GM23338 (cell line): ENCODE results near the gene DYNLRB1. TPM values are rescaled to one million over a fixed set of nuclear protein-coding genes. Genes with fewer than 3 reads are reported as not detected.

Source experiments
- ATAC-seq: fragments of 200-7000 bp; cut with Tn5 transposase; 3 replicates; pipeline ENCODE4 v1.9.1; 2020
- DNase-seq: peaks from one replicate; pipeline ENCODE4 v3.0.0-alpha.2; 2015; ENCODE audit warnings: low spot score
- H2AFZ ChIP-seq: fragments of 200-600 bp; sonication (generic); 2 replicates; pipeline ENCODE4 v1.8.0; 2016; ENCODE audit warnings: antibody characterized with exemption, mild to moderate bottlenecking, moderate library complexity
- H3F3A ChIP-seq: fragments of 200-600 bp; sonication (generic); replicated peaks from 2 replicates; pipeline ENCODE4 v1.8.0; 2017; ENCODE audit warnings: antibody characterized with exemption, mixed run types, low read depth
- H3K27ac ChIP-seq: fragments of 200-600 bp; sonication (generic); 2 replicates; pipeline ENCODE4 v1.6.1; 2016; ENCODE audit warnings: low read depth
- H3K27me3 ChIP-seq: fragments of 200-600 bp; sonication (generic); 2 replicates; pipeline ENCODE4 v1.8.0; 2016; ENCODE audit warnings: mild to moderate bottlenecking, mixed run types, moderate library complexity; ENCODE audit not compliant: insufficient read depth
- H3K36me3 ChIP-seq: fragments of 200-600 bp; sonication (generic); 2 replicates; pipeline ENCODE4 v1.8.0; 2016; ENCODE audit warnings: mild to moderate bottlenecking; ENCODE audit not compliant: insufficient read depth
- H3K4me1 ChIP-seq: fragments of 200-600 bp; sonication (generic); 2 replicates; pipeline ENCODE4 v1.8.0; 2016; ENCODE audit warnings: mild to moderate bottlenecking, moderate library complexity; ENCODE audit not compliant: insufficient read depth
- H3K4me2 ChIP-seq: fragments of 200-600 bp; sonication (generic); 2 replicates; pipeline ENCODE4 v1.7.1; 2017; ENCODE audit warnings: mixed run types
- H3K4me3 ChIP-seq: fragments of 200-600 bp; sonication (generic); 2 replicates; pipeline ENCODE4 v1.6.1; 2016; ENCODE audit warnings: mixed run types
- H3K79me2 ChIP-seq: fragments of 200-600 bp; sonication (generic); replicated peaks from 2 replicates; pipeline ENCODE4 v1.8.0; 2017; ENCODE audit warnings: mild to moderate bottlenecking; ENCODE audit not compliant: insufficient read depth
- H3K9me2 ChIP-seq: fragments of 200-600 bp; sonication (generic); 2 replicates; pipeline ENCODE4 v1.8.0; 2017; ENCODE audit not compliant: insufficient read depth
- H4K20me1 ChIP-seq: fragments of 200-600 bp; sonication (generic); replicated peaks from 2 replicates; pipeline ENCODE4 v1.8.0; 2017; ENCODE audit warnings: mild to moderate bottlenecking; ENCODE audit not compliant: insufficient read depth
- H3K27ac Mint-ChIP-seq: 2 replicates; pipeline ENCODE4 v1.8.0; 2020; ENCODE audit warnings: inconsistent platforms, mild to moderate bottlenecking, moderate library complexity, mixed read lengths
- H3K27me3 Mint-ChIP-seq: 3 replicates; pipeline ENCODE4 v1.8.0; 2022; ENCODE audit warnings: low read depth, mild to moderate bottlenecking, moderate library complexity, mixed read lengths, inconsistent platforms; ENCODE audit not compliant: insufficient read depth, poor library complexity
- H3K36me3 Mint-ChIP-seq: 3 replicates; pipeline ENCODE4 v1.8.0; 2021; ENCODE audit warnings: low read depth, mild to moderate bottlenecking, inconsistent platforms, moderate library complexity, mixed read lengths
- H3K4me1 Mint-ChIP-seq: 3 replicates; pipeline ENCODE4 v1.8.0; 2020; ENCODE audit warnings: mild to moderate bottlenecking, inconsistent platforms, mixed read lengths
- H3K4me3 Mint-ChIP-seq: 3 replicates; pipeline ENCODE4 v1.8.0; 2021; ENCODE audit warnings: moderate library complexity, mild to moderate bottlenecking, inconsistent platforms, mixed read lengths
- H3K9me3 Mint-ChIP-seq: 3 replicates; pipeline ENCODE4 v1.8.0; 2020; ENCODE audit warnings: moderate library complexity, mild to moderate bottlenecking, inconsistent platforms, mixed read lengths
- CREB1 ChIP-seq: fragments of 250-450 bp; sonication (Bioruptor Pico); IDR thresholded peaks from 2 replicates; pipeline ENCODE4 v1.5.0; 2020; ENCODE audit warnings: low read depth, mild to moderate bottlenecking, moderate library complexity
- EZH2 ChIP-seq: fragments of 200-600 bp; sonication (generic); IDR thresholded peaks from one replicate; pipeline ENCODE4 v1.8.0; 2017; ENCODE audit warnings: antibody characterized with exemption, mild to moderate bottlenecking, low read depth; ENCODE audit not compliant: unreplicated experiment
- EZH2phosphoT487 ChIP-seq: fragments of 200-600 bp; sonication (generic); IDR thresholded peaks from one replicate; pipeline ENCODE4 v1.8.1; 2018; ENCODE audit warnings: antibody characterized with exemption; ENCODE audit not compliant: unreplicated experiment
- JUNB ChIP-seq: IDR thresholded peaks from one replicate; pipeline ENCODE4 v1.6.1; 2016; ENCODE audit warnings: antibody characterized with exemption; ENCODE audit not compliant: unreplicated experiment
- NANOG ChIP-seq: IDR thresholded peaks from 2 replicates; pipeline ENCODE4 v1.6.1; 2016; ENCODE audit warnings: antibody characterized with exemption, borderline replicate concordance
- POLR2AphosphoS5 ChIP-seq: IDR thresholded peaks from 2 replicates; pipeline ENCODE4 v1.6.1; 2016; ENCODE audit warnings: antibody characterized with exemption, low read depth
- STAT1 ChIP-seq: IDR thresholded peaks from one replicate; pipeline ENCODE4 v1.6.1; 2016; ENCODE audit warnings: antibody characterized with exemption; ENCODE audit not compliant: unreplicated experiment
- ZNF114 ChIP-seq: fragments of 250-450 bp; sonication (Bioruptor Pico); IDR thresholded peaks from 2 replicates; pipeline ENCODE4 v1.5.0; 2020; ENCODE audit warnings: mild to moderate bottlenecking, moderate library complexity
- ZNF331 ChIP-seq: fragments of 250-450 bp; sonication (Bioruptor Pico); IDR thresholded peaks from 2 replicates; pipeline ENCODE4 v1.5.0; 2020; ENCODE audit warnings: low read depth, mild to moderate bottlenecking, moderate library complexity
- polyA plus RNA-seq: library from polyadenylated mRNA; unstranded; fragments of >200 nt; fragmentation: Nextera tagmentation; extraction: Ambion mirVana; gene quantifications from 2 replicates; pipeline ENCODE4 v1.2.1, GENCODE V29; 2016
- total RNA-seq: library from RNA; depleted of rRNA; stranded (reverse); fragments of >200 nt; shearing (Covaris generic); gene quantifications from 2 replicates; pipeline ENCODE4 v1.2.3, GENCODE V29; 2014
- TF ChIP-seq, protein P1 (sequence below): IDR thresholded peaks from one replicate; pipeline ENCODE4 v1.6.1; 2018; ENCODE audit warnings: antibody characterized with exemption; ENCODE audit not compliant: unreplicated experiment
- TF ChIP-seq, protein P2 (sequence below): IDR thresholded peaks from 2 replicates; pipeline ENCODE4 v1.6.1; 2016; ENCODE audit warnings: antibody characterized with exemption
- TF ChIP-seq, protein P3 (sequence below): fragments of 250-450 bp; sonication (Bioruptor Pico); IDR thresholded peaks from 2 replicates; pipeline ENCODE4 v1.5.0; 2020; ENCODE audit warnings: mild to moderate bottlenecking, moderate library complexity
- TF ChIP-seq, protein P4 (sequence below), 2 experiments: fragments of 200-600 bp in 1 of 2; sonication (generic) in 1 of 2; conservative IDR thresholded peaks; 2 replicates each; pipeline versions ENCODE4 v1.5.1 to v1.6.1; 2016 to 2017; ENCODE audit warnings: antibody characterized with exemption in 2 of 2, low read depth in 2 of 2, mild to moderate bottlenecking in 2 of 2, moderate library complexity in 1 of 2

The DYNLRB1 gene
- total and polyA plus RNA-seq, 2 experiments from 2014 or later, result 107 to 376 TPM

DNA sequence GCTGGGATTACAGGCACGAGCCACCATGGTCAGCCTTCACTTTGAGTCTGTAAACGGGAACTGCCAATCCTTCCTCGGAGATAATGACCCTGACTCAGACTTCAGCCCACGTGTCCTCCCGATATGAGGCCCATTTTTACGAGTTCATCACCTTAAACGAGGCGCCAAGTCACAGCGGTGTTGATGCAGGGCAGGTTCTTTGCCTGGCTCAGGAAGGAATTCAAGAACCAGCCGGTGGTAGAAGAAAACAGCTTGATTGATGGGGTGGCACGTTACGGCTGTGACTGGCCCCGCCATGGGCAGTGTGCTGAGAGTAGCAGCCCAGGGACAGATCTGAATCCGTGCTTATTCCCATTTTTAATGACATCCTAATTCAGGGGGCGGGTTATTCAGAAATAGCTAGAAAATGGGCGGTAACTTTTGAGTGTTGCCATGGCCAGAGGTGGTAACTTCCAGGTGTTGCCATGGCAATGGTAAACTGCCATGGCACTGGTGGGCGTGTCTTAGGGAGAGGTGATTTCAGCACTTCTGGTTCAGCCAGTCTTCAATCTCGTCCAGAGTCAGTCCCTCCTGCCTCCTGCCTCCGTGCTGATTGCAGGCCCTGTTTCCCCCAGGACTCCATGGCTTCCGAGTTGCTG, 33.2 kb downstream of the DYNLRB1 start (continued):
- TF ChIP-seq, protein P1, sequence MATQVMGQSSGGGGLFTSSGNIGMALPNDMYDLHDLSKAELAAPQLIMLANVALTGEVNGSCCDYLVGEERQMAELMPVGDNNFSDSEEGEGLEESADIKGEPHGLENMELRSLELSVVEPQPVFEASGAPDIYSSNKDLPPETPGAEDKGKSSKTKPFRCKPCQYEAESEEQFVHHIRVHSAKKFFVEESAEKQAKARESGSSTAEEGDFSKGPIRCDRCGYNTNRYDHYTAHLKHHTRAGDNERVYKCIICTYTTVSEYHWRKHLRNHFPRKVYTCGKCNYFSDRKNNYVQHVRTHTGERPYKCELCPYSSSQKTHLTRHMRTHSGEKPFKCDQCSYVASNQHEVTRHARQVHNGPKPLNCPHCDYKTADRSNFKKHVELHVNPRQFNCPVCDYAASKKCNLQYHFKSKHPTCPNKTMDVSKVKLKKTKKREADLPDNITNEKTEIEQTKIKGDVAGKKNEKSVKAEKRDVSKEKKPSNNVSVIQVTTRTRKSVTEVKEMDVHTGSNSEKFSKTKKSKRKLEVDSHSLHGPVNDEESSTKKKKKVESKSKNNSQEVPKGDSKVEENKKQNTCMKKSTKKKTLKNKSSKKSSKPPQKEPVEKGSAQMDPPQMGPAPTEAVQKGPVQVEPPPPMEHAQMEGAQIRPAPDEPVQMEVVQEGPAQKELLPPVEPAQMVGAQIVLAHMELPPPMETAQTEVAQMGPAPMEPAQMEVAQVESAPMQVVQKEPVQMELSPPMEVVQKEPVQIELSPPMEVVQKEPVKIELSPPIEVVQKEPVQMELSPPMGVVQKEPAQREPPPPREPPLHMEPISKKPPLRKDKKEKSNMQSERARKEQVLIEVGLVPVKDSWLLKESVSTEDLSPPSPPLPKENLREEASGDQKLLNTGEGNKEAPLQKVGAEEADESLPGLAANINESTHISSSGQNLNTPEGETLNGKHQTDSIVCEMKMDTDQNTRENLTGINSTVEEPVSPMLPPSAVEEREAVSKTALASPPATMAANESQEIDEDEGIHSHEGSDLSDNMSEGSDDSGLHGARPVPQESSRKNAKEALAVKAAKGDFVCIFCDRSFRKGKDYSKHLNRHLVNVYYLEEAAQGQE, result no peak
- TF ChIP-seq STAT1, result no peak
- TF ChIP-seq POLR2AphosphoS5, result no peak
- no peak for TF ChIP-seq JUNB
- TF ChIP-seq EZH2, result no peak

DNA sequence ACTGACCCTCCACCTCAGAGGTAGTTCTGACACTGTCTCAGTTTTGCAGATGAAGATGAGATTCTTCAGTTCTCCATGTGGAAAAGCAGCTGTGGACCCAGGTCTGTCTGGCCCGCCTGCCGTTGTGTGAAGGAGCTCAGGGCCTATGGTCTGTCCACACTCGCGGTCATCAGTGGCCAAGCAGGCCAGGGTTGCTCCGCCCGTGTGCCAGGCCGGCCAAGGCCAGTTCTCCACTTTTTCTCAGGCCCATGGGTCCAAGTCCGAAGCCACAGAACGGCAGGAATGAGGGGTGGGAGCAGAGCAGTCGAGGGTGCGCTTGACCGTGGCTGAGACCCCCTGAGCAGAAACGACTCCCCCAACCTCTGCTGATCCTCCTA, 33.7 kb downstream of the DYNLRB1 start:
- no peaks in the 10 kb centered on the region for H3F3A ChIP-seq
- H3K36me3 Mint-ChIP-seq, result no peaks in the 10 kb centered on the region
- H2AFZ ChIP-seq, result peak overlapping the region; percentile 18; the same call in 1 of the 2 replicates
- peaks cover 3% of the 10 kb centered on the region; the same call in 1 of the 2 replicates for H3K4me1 ChIP-seq
- H3K27me3 Mint-ChIP-seq, result peaks cover 16% of the 10 kb centered on the region
- H3K79me2 ChIP-seq, result no peaks in the 10 kb centered on the region
- DNase-seq (no peak), ATAC-seq (no peak; the same call in 2 of the 3 replicates)
- H3K9me2 ChIP-seq, result no peaks in the 10 kb centered on the region
- no peak overlapping the region for H3K4me3 ChIP-seq
- H3K36me3 ChIP-seq, result no peaks in the 10 kb centered on the region
- H3K27me3 ChIP-seq, result peaks cover 4% of the 10 kb centered on the region; the same call in 1 of the 2 replicates
- H3K4me1 Mint-ChIP-seq, result peaks cover 13% of the 10 kb centered on the region
- no peaks in the 10 kb centered on the region for H4K20me1 ChIP-seq
- H3K27ac ChIP-seq, result no peak overlapping the region
- H3K27ac Mint-ChIP-seq, result no peak overlapping the region
- H3K9me3 Mint-ChIP-seq, result 0 out of 3 replicates have a peak, but pooled peaks cover 3% of the 10 kb centered on the region
- no peak overlapping the region for H3K4me2 ChIP-seq
- no peak overlapping the region; the same call in 2 of the 3 replicates for H3K4me3 Mint-ChIP-seq
- TF ChIP-seq CREB1 (CRISPR knock-in tag) (no peak), STAT1 (no peak), NANOG (no peak), ZNF331 (CRISPR knock-in tag) (no peak), ZNF114 (CRISPR knock-in tag) (no peak), EZH2phosphoT487 (no peak), JUNB (no peak), POLR2AphosphoS5 (no peak)
- TF ChIP-seq, protein P2, sequence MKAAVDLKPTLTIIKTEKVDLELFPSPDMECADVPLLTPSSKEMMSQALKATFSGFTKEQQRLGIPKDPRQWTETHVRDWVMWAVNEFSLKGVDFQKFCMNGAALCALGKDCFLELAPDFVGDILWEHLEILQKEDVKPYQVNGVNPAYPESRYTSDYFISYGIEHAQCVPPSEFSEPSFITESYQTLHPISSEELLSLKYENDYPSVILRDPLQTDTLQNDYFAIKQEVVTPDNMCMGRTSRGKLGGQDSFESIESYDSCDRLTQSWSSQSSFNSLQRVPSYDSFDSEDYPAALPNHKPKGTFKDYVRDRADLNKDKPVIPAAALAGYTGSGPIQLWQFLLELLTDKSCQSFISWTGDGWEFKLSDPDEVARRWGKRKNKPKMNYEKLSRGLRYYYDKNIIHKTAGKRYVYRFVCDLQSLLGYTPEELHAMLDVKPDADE, result no peak
- TF ChIP-seq, protein P3, sequence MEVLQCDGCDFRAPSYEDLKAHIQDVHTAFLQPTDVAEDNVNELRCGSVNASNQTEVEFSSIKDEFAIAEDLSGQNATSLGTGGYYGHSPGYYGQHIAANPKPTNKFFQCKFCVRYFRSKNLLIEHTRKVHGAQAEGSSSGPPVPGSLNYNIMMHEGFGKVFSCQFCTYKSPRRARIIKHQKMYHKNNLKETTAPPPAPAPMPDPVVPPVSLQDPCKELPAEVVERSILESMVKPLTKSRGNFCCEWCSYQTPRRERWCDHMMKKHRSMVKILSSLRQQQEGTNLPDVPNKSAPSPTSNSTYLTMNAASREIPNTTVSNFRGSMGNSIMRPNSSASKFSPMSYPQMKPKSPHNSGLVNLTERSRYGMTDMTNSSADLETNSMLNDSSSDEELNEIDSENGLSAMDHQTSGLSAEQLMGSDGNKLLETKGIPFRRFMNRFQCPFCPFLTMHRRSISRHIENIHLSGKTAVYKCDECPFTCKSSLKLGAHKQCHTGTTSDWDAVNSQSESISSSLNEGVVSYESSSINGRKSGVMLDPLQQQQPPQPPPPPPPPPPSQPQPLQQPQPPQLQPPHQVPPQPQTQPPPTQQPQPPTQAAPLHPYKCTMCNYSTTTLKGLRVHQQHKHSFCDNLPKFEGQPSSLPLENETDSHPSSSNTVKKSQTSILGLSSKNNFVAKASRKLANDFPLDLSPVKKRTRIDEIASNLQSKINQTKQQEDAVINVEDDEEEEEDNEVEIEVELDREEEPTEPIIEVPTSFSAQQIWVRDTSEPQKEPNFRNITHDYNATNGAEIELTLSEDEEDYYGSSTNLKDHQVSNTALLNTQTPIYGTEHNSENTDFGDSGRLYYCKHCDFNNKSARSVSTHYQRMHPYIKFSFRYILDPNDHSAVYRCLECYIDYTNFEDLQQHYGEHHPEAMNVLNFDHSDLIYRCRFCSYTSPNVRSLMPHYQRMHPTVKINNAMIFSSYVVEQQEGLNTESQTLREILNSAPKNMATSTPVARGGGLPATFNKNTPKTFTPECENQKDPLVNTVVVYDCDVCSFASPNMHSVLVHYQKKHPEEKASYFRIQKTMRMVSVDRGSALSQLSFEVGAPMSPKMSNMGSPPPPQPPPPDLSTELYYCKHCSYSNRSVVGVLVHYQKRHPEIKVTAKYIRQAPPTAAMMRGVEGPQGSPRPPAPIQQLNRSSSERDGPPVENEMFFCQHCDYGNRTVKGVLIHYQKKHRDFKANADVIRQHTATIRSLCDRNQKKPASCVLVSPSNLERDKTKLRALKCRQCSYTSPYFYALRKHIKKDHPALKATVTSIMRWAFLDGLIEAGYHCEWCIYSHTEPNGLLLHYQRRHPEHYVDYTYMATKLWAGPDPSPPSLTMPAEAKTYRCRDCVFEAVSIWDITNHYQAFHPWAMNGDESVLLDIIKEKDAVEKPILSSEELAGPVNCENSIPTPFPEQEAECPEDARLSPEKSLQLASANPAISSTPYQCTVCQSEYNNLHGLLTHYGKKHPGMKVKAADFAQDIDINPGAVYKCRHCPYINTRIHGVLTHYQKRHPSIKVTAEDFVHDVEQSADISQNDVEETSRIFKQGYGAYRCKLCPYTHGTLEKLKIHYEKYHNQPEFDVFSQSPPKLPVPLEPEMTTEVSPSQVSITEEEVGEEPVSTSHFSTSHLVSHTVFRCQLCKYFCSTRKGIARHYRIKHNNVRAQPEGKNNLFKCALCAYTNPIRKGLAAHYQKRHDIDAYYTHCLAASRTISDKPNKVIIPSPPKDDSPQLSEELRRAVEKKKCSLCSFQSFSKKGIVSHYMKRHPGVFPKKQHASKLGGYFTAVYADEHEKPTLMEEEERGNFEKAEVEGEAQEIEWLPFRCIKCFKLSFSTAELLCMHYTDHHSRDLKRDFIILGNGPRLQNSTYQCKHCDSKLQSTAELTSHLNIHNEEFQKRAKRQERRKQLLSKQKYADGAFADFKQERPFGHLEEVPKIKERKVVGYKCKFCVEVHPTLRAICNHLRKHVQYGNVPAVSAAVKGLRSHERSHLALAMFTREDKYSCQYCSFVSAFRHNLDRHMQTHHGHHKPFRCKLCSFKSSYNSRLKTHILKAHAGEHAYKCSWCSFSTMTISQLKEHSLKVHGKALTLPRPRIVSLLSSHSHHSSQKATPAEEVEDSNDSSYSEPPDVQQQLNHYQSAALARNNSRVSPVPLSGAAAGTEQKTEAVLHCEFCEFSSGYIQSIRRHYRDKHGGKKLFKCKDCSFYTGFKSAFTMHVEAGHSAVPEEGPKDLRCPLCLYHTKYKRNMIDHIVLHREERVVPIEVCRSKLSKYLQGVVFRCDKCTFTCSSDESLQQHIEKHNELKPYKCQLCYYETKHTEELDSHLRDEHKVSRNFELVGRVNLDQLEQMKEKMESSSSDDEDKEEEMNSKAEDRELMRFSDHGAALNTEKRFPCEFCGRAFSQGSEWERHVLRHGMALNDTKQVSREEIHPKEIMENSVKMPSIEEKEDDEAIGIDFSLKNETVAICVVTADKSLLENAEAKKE, result no peak
- TF ChIP-seq, protein P4, sequence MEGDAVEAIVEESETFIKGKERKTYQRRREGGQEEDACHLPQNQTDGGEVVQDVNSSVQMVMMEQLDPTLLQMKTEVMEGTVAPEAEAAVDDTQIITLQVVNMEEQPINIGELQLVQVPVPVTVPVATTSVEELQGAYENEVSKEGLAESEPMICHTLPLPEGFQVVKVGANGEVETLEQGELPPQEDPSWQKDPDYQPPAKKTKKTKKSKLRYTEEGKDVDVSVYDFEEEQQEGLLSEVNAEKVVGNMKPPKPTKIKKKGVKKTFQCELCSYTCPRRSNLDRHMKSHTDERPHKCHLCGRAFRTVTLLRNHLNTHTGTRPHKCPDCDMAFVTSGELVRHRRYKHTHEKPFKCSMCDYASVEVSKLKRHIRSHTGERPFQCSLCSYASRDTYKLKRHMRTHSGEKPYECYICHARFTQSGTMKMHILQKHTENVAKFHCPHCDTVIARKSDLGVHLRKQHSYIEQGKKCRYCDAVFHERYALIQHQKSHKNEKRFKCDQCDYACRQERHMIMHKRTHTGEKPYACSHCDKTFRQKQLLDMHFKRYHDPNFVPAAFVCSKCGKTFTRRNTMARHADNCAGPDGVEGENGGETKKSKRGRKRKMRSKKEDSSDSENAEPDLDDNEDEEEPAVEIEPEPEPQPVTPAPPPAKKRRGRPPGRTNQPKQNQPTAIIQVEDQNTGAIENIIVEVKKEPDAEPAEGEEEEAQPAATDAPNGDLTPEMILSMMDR (conservative IDR thresholded peaks at IDR 0.05; ENCODE audit: low read depth in 2 of 2), result no peak
